ENCODE measurements around the gene ARHGDIA.
"Not testable (repeated sequence)": the region's sequence is repeated elsewhere in the genome, so short reads cannot be mapped to it uniquely, and the experiment has no call there.

The ARHGDIA gene

DNA sequence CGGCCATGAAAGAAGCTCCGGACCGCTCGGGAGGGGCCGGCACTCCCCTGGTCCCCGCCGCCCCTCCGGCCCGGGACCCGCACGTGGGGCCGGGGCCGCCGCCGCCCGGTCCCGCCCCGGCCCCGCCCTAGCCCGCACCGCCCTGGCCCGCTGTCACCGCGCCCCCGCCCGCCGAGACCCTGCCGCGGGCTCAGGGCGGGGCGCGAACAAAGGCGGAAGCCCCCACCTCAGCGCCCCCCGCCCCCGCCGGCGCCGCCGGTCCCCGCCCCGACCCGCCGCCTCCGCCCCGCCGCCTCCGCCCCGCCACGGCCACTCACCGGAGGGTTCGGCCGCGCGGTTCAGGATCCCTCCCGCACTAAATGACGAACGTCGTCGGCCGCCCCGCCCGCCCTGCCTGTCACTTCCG lies at the start of gene ARHGDIA:
Gene ARHGDIA (minus strand): TSS at position 357 of the 406 bp plus-strand sequence. CDS start 1,407 bp downstream, outside the sequence.
- no peak for DNase-seq (ENCODE audit: low read depth)

DNA sequence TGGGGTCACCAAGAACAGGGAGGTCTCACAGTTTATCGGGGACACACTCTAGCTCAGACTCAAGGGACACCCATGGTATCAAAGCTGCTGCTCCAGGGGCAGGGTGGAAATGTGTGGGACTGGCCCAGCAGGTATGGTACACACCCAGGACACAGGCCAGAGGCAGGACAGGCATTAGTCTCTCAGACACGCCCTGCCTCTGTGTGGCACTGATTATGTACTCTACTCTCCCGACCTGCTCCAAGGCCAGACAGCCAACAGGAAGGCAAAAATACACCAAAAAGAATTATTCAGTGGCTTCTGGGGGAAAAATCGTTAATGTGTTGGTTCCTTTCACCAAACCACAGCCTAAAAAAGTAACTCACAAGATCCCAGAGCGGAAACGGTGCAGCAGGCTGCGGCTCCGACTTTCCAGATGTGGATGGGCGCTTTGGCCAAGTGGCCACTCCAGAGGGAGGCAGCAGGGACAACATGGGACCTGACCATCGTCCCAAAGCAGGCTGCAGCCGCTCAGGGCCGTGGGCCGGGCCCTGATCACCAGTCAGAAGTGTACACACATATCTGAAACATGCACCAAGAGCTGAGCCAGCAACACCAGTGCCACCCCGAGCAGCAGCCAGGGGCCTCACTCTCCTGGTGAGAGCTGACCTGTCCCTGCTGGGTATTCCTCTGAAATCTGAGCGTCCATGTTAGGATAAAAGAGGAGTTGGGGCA lies 47.9 kb upstream of the ARHGDIA start:
- no peak for DNase-seq (ENCODE audit: low read depth)

DNA sequence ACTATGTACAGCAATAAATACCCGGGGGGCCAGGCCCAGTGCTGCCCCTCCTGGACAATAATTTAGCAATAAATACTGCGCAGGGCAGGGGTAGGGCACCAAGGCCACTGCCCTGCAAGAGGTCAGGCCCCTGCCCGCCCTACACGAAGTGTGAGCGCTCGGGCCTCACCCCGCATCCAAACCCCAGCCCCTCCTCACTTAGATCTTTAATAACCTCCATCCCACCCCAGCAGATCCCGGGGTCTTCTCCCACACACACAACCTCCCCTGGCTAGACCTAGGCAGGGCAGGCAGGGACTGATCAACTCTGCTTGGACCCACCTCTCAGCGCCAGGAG lies 47.2 kb upstream of the ARHGDIA start:
- not testable (repeated sequence) for DNase-seq (ENCODE audit: low read depth)

DNA sequence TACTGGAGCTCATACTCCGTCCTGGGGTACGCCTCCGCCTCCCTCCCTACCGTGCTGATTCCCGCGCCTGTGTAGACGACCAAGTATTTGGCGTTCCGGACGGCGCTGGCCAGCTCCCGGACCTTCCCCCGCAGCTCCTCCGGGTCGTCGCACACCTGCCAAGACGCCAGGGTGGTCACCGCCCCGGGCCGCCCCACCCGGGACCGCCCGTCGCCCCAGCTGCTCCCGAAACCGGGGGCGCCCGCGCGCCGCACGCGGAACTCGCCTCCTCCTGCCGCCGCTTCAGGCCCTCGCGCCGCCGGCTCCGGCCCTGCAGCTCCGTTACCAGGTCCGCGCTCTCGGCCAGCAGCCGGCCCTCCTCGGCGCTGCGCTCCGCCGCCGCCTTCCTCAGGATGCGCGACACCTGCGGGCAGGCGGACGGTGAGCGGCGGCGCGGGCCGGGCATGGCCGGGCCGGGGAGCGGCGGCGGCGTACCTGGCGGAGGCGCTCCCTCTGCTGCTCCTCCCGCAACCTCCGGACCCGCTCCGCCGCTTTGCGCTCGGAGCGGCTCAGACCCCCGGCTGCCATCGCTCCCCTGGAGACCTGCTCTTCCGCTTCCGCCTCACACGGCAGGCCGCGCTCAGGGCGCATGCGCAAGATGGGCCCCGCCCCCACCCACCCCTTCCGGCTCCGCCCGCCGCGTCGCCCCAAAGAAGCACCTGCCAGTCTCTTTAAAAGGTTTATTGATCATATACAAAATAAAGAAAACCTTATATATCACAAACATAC lies 46.6 kb upstream of the ARHGDIA start, which contains the start of gene SIRT7:
Gene SIRT7 (minus strand): TSS at position 612 of the 768 bp plus-strand sequence. CDS start 45 bp downstream, at position 567.
- peak; percentile 76 for DNase-seq (ENCODE audit: low read depth)

DNA sequence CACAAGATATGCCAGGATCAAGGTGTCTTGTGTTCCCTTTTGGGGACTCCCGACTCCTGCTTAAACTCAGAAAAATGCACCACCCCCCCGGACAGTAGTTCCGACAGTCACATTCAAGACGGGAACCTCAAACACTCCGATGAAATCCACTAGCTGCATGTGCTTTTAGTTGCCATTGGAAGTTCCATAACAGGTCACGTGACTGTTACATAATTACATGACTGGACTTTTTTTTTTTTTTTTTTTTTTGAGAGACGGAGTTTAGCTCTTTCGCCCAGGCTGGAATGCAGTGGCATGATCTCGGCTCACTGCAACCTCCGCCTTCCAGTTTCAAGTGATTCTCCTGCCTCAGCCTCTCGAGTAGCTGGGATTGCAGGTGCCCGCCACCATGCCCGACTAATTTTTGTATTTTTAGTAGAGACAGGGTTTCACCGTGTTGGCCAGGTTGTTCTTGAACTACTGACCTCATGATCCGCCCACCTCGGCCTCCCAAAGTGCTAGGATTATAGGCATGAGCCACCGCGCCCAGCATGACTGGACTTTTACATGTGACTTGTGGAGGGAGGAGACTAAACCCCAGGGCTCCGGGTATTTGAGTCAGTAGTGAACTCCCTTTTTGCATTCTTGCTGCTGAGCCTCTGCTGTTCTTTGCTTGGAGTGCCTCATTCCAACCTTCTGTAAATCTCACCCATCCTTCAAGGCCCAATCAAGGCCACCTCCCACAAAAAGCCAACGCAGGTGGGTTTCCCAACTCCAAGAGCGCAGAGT lies 45.3 kb upstream of the ARHGDIA start:
- DNase-seq (ENCODE audit: low read depth), result no peak

DNA sequence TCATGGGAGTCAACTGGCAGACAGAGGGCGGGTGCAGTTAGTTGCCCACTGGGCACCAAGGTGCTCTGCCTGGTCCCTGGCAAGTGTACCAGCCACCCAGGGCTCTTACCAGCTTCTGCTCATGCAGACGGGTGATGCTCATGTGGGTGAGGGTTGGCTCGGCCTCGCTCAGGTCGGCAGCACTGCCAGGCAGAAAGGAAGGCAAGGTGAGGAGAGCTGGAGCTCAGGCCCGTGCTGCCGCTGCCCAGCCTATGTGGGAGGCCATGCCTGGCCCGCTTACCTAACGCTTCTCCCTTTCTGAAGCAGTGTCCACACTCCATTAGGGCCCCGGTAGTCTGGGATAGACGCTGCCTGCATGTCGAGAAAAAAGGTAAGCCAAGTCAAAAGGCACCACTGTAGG lies 44.2 kb upstream of the ARHGDIA start:
- no peak for DNase-seq (ENCODE audit: low read depth)

DNA sequence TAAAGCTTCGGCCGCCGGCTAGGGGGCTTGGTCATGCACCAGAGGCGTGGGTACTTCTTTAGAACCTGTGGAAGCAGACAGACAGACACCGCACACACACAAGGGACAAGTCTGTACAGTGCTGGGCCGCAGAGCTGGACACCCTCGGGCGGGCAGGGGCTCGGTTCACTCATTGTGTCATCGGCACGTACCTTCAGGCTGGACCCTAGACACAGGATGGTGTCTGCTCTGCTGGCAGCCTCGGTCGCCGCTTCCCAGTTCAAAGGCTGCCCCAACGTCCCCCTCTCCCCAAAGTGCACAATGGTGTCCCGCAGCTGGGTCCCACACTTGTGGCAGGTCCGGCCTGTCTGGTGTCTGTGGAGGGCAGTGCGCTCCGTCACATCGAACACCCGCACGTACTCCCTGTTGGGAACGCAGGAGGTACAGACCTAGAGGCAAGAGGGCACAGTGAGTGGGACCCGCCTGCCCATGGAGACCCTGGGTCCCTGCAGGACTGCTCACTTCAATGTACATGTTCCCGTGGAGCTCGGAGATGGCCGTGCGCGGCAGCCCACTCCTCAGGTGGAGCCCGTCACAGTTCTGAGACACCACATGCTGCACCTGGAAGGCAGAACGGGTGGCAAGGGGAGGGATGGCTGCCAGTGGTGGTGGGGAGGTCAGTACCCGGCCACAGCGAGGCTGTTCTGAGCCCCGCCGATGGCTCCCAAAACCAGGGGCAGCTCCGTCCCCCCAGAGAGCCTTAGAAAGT lies 43.1 kb upstream of the ARHGDIA start:
- no peak for DNase-seq (ENCODE audit: low read depth)

DNA sequence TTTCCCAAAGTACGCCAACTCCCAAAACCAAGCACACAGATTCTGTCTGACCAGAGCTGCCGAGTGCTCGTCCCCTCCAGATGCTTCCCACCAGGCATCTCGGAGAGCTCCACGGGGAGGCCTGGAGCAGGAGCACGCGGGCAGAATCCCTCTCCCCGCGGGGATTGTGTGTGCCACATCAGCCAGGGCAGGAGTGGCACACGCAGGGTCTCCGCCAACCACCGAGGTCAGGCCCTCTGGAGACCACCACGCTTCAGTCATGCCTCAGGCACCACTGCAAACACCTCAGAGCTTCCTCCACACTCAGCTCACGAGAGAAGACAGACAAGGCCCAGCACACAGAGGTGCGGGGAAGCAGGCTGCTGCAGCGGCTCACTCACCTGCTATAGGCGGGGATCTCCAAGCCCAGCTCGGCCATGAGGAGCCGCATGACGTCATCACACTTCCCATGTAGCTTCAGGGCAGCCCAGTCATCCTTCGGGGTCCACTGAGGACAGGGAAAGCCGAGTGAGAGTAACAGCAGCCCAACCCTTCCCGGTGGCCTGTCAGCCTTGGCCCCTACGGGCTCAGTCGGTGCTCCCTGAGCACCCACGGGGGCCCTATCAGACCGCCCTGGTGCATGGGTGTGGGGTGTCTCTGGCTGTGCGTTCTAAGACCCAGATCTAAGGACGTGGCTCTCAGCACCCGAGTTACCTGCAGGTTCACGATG lies 42.4 kb upstream of the ARHGDIA start:
- DNase-seq (ENCODE audit: low read depth), result no peak

DNA sequence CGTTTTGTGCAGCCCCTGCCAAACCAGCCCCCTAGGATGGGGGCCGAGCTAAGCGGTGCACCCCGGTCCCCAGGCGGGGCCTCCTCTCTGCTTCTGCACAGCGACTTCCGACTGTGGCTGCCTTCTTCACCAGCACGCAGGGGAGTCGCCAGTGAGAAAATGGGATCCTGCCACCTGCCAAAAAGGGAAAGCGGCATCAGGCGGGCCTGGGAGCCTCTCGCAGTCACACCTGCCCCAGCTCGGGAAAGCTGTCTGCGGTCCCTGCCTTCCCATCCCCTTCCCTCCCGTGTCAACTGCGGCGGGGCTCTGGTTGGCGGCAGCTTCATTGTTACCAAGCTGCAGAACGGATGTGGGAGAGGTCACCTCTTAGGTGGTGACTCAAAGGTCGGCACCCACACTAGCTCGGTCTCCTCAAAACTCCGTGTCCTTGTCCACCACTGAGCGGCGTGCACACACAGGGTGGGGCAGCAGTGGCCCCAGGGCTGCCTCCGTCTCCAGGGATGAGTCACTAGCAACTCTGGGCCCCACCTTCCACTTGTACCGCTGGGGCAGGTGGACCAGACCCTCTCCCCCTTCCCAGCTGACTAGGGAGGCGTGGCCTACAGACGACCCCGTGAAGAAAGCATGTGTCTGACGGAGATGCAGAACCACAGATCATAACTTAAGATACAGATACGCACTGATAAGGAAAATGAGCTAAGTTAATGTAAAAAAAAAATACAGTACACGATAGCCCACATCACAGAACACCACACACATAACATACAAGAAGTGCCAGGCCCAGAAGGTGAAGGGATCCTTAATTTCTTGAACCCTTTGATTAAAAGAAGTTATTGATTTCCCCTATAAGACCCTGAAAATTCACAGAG lies 41.5 kb upstream of the ARHGDIA start:
- DNase-seq (ENCODE audit: low read depth), result no peak

DNA sequence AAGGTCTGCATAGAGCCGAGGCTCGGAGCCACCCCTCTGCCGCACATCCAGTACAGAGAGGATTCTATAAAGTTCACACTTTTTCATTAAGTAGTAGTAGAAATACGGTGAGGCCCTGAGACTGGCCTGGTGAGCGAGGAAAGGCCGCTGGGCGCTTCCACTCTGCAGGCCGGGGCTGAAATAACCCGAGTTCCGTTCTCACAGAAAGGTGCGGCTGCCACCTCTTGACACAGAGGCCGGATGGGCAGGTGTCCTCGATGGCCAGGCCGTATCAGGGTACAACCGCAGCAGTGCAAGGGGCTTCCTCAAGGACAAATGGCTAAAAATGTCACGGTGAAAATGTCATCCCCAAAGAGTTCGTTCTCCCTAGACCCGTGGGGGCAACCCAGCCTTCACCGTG lies 40.8 kb upstream of the ARHGDIA start:
- DNase-seq (ENCODE audit: low read depth), result no peak

DNA sequence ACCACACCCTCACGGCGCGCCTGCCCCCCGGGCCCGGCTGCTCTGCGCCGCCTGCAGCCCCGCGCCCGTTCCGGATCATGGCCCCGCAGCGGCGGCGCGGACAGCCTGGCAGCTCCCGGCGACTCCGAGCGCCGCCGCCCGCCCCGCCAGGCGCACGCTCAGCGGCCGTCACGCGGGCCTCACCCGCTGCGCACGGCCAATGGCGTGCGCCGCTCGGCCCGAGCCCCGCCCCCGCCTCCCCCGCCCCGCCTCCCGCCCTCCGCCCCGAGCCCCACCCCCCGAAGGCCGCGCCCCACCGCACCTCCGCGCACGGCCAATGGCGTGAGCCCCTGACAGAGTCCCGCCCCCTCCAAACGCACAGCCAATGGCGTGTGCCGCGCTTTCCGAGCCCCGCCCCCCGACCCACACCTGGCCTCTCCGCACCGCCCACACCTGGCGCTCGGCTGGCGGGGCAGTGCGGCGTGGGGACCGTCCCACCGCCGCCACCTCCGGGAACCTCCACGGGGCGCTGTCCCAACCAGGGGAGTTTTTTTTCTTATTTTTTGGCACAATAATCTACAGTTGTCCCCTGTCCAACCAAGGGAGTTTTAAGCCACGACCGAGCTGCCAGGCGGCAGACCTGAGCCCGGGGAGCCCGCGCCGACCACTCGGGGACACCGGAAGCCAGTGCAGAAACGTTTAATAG lies 40.3 kb upstream of the ARHGDIA start, which contains the start of gene PCYT2:
Gene PCYT2 (minus strand): TSS at position 123 of the 685 bp plus-strand sequence. CDS start 44 bp downstream, at position 79.
- DNase-seq (ENCODE audit: low read depth), result peak; percentile 91

DNA sequence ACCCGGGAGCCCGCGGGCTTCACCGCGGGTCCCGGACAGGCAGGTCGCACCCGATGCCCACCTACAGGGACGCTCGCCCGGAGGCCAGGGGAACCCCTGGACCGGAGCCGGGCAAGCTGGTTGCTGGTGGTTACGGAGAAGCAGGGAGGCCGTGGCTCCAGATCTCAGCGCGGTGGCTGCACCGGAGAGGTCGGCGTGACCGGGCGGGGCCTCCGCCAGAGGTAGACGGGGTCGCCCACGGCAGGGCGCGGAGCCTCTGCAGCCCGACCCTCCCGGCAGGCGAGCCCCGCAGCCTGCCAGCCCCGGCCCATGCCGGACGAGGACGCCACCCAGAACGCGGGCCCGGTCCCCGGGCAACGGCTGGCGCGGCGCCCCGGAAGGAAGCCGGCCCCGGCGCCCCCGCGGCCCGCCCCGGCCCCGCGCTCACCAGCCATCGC lies 39.7 kb upstream of the ARHGDIA start:
- no peak for DNase-seq (ENCODE audit: low read depth)

DNA sequence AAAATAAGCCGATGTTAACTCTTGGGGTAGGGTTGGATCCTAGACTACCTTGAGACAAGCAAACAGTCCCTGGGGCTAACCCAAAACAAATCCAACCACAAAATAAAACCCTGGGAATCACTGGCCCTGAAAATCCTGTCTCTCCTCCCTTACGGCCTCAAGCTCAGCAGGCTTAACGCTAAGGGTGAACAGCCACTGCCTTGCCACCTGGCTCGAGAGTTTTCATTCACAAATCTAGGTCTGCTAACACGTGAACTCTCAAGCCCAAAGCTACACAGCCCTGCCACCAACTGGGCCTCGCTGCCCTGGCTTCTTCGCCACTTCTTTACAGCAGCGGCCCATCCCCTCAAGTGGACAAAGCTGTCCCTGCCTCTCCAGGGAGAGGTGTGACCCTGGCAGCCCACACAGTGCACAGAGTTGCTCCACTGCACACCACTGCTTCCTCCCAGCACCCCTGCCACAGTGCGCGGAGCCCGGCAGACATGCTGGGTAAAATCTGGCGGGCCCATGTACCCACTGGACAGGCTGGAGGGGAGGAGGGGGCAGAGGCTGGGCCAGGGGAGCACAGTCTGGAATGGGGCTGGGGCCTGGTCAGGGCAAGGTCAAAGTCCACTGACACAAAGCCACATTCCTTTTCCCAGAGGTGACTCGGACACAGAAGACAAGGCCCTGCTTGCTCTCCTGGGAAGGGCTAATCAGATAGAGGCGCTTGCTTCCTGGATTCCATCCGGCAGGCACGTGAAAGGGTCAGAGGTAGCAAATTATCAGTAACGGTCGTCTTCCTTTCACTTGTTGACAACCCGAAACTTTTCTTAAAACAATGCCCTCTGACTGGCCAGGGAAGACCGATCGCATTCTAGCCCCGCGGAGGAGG lies 39.1 kb upstream of the ARHGDIA start:
- DNase-seq (ENCODE audit: low read depth), result no peak

DNA sequence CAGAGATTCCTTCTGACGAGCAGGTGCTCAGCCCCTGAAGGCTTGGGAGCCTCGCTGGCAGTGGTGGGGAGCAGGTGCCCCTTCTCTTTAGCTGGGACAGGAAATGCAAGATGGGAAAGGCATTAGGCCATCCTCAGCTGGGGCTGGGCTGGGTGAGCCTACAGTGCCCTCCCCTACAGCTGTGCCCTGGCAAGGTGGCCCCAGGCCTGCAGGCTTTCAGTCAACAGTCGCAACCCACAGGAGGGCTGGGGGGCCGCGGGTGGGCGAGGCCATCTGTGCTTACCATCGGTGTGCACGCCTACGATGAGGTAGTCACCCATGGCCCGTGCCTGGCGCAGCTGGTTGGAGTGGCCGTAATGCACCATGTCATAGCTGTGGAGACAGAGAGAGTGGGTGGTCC lies 38.1 kb upstream of the ARHGDIA start:
- no peak for DNase-seq (ENCODE audit: low read depth)

DNA sequence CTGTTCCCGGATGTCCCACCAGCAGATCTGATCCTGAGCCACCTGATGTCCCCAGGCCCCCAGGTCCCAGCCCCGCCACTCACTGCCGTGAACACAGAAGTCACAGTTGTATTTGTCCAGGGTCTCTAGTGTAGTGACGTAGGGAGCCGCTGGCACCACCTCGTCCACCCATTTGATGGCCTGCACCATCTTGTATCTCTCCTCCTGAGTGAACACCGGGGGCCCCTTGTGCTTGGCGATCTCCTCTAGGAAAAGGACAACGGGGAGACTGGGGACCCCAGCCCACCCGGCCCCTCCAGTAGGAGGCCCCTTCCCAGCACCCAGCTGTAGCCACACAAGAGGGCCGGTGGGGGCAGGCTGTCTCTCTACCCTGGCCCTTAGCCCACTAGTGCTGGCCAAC lies 37.7 kb upstream of the ARHGDIA start:
- DNase-seq (ENCODE audit: low read depth), result no peak

DNA sequence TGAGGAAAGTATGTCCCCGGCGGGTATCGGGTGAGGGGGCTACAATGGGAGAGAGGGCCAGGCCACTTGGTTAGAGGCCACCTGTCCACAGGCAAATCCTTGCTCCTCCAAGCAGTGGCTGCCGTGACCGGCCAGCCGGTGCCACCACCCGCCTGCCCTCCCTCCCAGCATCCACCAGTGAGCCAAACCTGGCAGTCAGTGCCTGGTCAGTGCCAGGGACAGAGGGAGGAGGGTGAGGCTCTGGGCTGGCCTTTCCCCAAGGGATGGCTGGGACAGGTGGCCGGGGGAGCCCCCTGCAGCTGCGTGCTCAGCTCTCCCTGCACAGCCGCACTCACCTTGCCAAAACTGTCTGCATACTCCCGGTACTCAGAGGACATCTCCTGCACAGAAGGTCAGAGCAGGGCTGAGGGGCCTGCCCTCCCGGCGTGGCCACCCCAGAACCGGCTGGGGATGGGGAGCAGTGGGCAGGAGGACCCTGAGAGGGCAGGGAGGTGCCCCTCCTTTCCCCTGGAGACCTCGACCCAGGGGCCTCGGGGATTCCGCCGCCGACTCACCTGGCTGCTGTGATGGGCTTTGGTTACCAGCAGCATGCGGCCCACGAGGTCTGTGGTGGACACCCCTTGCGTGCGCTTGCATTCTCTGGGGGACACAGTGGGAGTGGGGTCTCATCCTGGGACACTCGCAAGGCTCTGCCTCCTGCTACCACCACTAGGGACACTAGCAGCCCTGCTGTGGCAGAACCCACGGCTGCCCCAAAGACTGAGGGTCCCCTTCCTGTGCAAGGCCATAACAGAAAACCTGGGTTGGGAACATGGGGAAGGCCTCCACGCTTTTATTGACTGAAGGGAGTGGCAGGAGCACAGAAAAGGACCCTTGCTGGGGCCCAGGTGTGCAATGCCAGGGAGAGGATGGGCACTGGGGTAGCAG lies 36.3 kb upstream of the ARHGDIA start:
- DNase-seq (ENCODE audit: low read depth), result no peak

DNA sequence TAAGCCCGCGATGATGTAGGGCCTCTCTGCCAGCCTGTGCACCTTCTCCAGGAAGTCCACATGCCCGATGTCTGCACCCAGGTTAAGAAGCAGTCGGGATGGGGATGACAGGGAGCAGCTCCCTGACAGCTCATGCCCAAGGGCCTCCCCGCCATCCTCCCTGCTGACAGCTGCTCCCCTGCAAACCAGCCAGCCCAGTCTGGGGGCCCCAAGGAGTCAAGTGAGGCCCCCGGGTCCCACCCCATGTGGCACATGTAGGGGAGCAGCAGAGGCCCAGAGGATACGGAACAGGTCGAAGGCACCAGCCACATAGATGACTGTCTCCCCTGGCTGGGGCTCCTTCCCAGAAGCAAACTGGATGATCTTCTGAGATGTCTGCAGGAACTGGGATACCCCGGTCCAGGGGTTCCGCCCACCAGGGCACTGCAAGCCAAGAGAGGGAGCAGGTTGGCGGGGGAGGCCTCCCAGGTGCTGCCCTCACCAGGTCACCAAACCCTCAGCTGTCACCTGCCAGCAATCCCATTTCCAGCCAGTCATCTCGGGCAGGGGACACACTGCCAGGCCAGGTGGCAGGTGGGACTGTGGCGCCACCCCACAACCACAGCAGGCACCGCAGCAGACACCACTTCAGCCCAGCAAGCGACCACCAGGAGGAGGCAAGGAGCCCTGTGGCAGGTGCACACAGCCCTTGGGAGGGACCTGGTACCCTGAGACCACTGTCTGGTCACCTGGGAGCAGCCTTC lies 35.5 kb upstream of the ARHGDIA start:
- no peak for DNase-seq (ENCODE audit: low read depth)
